Measurements from ENCODE around the gene SELENOT. TPM values are rescaled to one million over a fixed set of nuclear protein-coding genes. Genes with fewer than 3 reads are reported as not detected.

The SELENOT gene
- total RNA-seq, 4 donors from 2014 or later = 80.4 to 160 (median 101) TPM

- TF ChIP-seq POLR2A (IDR thresholded peaks at IDR 0.05) (no peak), EP300 (IDR thresholded peaks at IDR 0.05) (no peak)
- TF ChIP-seq, protein P1, sequence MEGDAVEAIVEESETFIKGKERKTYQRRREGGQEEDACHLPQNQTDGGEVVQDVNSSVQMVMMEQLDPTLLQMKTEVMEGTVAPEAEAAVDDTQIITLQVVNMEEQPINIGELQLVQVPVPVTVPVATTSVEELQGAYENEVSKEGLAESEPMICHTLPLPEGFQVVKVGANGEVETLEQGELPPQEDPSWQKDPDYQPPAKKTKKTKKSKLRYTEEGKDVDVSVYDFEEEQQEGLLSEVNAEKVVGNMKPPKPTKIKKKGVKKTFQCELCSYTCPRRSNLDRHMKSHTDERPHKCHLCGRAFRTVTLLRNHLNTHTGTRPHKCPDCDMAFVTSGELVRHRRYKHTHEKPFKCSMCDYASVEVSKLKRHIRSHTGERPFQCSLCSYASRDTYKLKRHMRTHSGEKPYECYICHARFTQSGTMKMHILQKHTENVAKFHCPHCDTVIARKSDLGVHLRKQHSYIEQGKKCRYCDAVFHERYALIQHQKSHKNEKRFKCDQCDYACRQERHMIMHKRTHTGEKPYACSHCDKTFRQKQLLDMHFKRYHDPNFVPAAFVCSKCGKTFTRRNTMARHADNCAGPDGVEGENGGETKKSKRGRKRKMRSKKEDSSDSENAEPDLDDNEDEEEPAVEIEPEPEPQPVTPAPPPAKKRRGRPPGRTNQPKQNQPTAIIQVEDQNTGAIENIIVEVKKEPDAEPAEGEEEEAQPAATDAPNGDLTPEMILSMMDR (IDR thresholded peaks at IDR 0.05) = no peak
- Histone ChIP-seq H3K36me3 (no peaks in the 10 kb centered on the region), H3K9me3 (no peaks in the 10 kb centered on the region), H3K27me3 (no peaks in the 10 kb centered on the region), H3K4me3 (no peak overlapping the region), H3K4me1 (no peaks in the 10 kb centered on the region), H3K27ac (no peak overlapping the region)
- WGBS, 2 donors = 93% methylated on average over 8 of the region's 8 CpGs
- DNase-seq (ENCODE audit: low spot score in 2 of 2) = no peak
Measured at GRCh38 chr3:150663461-150663860, 60.3 kb downstream of the SELENOT start.

- DNase-seq (ENCODE audit: low spot score in 2 of 2) = no peak
- WGBS, 2 donors = 83 to 84% methylated on average over 5 of the region's 5 CpGs
- Histone ChIP-seq H3K27me3 (no peaks in the 10 kb centered on the region), H3K4me3 (no peak overlapping the region), H3K4me1 (no peaks in the 10 kb centered on the region), H3K36me3 (no peaks in the 10 kb centered on the region), H3K9me3 (no peaks in the 10 kb centered on the region), H3K27ac (no peak overlapping the region)
- TF ChIP-seq, protein P1 (IDR thresholded peaks at IDR 0.05) = no peak
- no peak for TF ChIP-seq EP300 (IDR thresholded peaks at IDR 0.05)
- TF ChIP-seq POLR2A (IDR thresholded peaks at IDR 0.05) = no peak
Measured at GRCh38 chr3:150666167-150666566, 63.0 kb downstream of the SELENOT start.

- no peak for TF ChIP-seq POLR2A (IDR thresholded peaks at IDR 0.05)
- TF ChIP-seq, protein P1 (IDR thresholded peaks at IDR 0.05) = no peak
- no peak for TF ChIP-seq EP300 (IDR thresholded peaks at IDR 0.05)
- H3K36me3 ChIP-seq = no peaks in the 10 kb centered on the region
Measured at GRCh38 chr3:150673966-150674365, 70.8 kb downstream of the SELENOT start.

GRCh38 chr3:150675587-150675986 lies 72.5 kb downstream of the SELENOT start:
- H3K4me3 ChIP-seq = no peak overlapping the region
- H3K36me3 ChIP-seq = no peaks in the 10 kb centered on the region
- TF ChIP-seq POLR2A (IDR thresholded peaks at IDR 0.05) (no peak), EP300 (IDR thresholded peaks at IDR 0.05) (no peak)
- TF ChIP-seq, protein P1 (IDR thresholded peaks at IDR 0.05) = no peak
- no peaks in the 10 kb centered on the region for H3K4me1 ChIP-seq
- H3K9me3 ChIP-seq = peaks cover 0 to 19% (median 0%) of the 10 kb centered on the region in 4 donors
- no peaks in the 10 kb centered on the region for H3K27me3 ChIP-seq
- no peak for DNase-seq (ENCODE audit: low spot score in 2 of 2)
- H3K27ac ChIP-seq = no peak overlapping the region

More at GRCh38 chr3:150673966-150674365, 70.8 kb downstream of the SELENOT start:
- 82 to 84% methylated on average over 3 of the region's 3 CpGs for WGBS, 2 donors
- Histone ChIP-seq H3K9me3 (peaks cover 0 to 19% (median 0%) of the 10 kb centered on the region in 4 donors), H3K4me3 (no peak overlapping the region), H3K27me3 (no peaks in the 10 kb centered on the region), H3K27ac (no peak overlapping the region), H3K4me1 (no peaks in the 10 kb centered on the region)
- no peak for DNase-seq (ENCODE audit: low spot score in 2 of 2)

Other genes with a start within 250 kb of the SELENOT start
- gene TSC22D2, start 195.0 kb upstream of the SELENOT start, total RNA-seq = 10 to 100 TPM; 12.5 to 15.9 (median 14.6) TPM
- gene SERP1, start 56.8 kb upstream of the SELENOT start, total RNA-seq = 100 to 1,000 TPM; 377 to 593 (median 447) TPM
- gene EIF2A, start 56.5 kb upstream of the SELENOT start, total RNA-seq = 100 to 1,000 TPM in 2 of 4 donors, 10 to 100 TPM in 2; 84.7 to 103 (median 100) TPM
- under 1 TPM in 1 of 4 donors, not detected in 3; 0.84 TPM for gene ERICH6, start 100.6 kb downstream of the SELENOT start, total RNA-seq
- gene SIAH2, start 159.8 kb downstream of the SELENOT start, total RNA-seq = 10 to 100 TPM; 60.5 to 73.7 (median 62.7) TPM